ENCODE results near the gene INO80.
"Not testable (repeated sequence)": the region's sequence is repeated elsewhere in the genome, so short reads cannot be mapped to it uniquely, and the experiment has no call there.

The INO80 gene

DNA sequence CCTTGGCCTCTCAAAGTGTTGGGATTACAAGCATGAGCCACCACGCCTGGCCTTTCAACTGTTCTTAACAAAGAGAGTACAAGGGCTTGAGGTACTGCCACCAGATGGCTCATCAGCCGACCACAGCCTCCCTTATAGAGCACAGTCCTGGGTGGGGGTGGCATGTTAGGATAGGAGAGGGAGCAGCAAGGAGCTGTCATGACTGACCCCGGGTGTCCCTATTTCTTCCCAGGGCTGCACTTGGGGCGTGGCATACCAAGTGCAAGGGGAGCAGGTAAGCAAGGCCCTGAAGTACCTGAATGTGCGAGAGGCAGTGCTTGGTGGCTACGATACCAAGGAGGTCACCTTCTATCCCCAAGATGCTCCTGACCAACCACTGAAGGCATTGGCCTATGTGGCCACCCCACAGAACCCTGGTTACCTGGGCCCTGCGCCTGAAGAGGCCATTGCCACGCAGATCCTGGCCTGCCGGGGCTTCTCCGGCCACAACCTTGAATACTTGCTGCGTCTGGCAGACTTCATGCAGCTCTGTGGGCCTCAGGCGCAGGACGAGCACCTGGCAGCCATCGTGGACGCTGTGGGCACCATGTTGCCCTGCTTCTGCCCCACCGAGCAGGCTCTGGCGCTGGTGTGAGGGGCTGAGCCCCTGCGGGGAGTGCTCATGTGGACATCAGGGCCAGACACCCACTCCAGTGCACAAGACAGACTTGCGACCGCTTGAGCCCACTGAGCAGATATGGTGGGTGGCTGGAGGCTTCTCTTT is 160.8 kb downstream of the INO80 start:
- Histone ChIP-seq H3K36me3 (ENCODE audit: insufficient read depth, low read length) (no peaks in the 10 kb centered on the region; the same call in 1 of the 2 replicates), H3K9me3 (ENCODE audit: low read length) (no peaks in the 10 kb centered on the region), H2AFZ (ENCODE audit: low read length) (no peak overlapping the region), H3K9me2 (ENCODE audit: low read depth, low read length) (no peaks in the 10 kb centered on the region), H3K9ac (ENCODE audit: low read length) (no peak overlapping the region), H3K4me2 (ENCODE audit: low read length) (no peak overlapping the region), H3F3A (ENCODE audit: insufficient read depth, low read length) (no peaks in the 10 kb centered on the region), H3K4me3 (ENCODE audit: low read depth, low read length, poor library complexity, severe bottlenecking) (no peak overlapping the region), H3K79me2 (ENCODE audit: insufficient read depth, low read length) (no peaks in the 10 kb centered on the region), H4K20me1 (ENCODE audit: insufficient read depth, low read length) (no peaks in the 10 kb centered on the region), H3K27ac (ENCODE audit: low read depth, low read length, poor library complexity, severe bottlenecking) (no peak overlapping the region), H3K4me1 (ENCODE audit: insufficient read depth, low read length, severe bottlenecking) (peaks cover 28% of the 10 kb centered on the region), H3K27me3 (ENCODE audit: insufficient read depth, low read length) (no peaks in the 10 kb centered on the region)
- TF ChIP-seq EZH2 (IDR thresholded peaks at IDR 0.05; ENCODE audit: borderline replicate concordance, low read length) = no peak
- TF ChIP-seq, protein P1, sequence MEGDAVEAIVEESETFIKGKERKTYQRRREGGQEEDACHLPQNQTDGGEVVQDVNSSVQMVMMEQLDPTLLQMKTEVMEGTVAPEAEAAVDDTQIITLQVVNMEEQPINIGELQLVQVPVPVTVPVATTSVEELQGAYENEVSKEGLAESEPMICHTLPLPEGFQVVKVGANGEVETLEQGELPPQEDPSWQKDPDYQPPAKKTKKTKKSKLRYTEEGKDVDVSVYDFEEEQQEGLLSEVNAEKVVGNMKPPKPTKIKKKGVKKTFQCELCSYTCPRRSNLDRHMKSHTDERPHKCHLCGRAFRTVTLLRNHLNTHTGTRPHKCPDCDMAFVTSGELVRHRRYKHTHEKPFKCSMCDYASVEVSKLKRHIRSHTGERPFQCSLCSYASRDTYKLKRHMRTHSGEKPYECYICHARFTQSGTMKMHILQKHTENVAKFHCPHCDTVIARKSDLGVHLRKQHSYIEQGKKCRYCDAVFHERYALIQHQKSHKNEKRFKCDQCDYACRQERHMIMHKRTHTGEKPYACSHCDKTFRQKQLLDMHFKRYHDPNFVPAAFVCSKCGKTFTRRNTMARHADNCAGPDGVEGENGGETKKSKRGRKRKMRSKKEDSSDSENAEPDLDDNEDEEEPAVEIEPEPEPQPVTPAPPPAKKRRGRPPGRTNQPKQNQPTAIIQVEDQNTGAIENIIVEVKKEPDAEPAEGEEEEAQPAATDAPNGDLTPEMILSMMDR (IDR thresholded peaks at IDR 0.05; ENCODE audit: low read length) = no peak

GRCh38 chr15:40954158-40954848 is 161.8 kb downstream of the INO80 start:
- peak overlapping the region; percentile 63 for H3K9ac ChIP-seq (ENCODE audit: low read length)
- not testable (repeated sequence) for H3K27ac ChIP-seq (ENCODE audit: low read depth, low read length, poor library complexity, severe bottlenecking); H2AFZ ChIP-seq (ENCODE audit: low read length)

GRCh38 chr15:40953713-40954074 is 162.4 kb downstream of the INO80 start:
- Histone ChIP-seq H3K27ac (ENCODE audit: low read depth, low read length, poor library complexity, severe bottlenecking) (no peak overlapping the region), H3F3A (ENCODE audit: insufficient read depth, low read length) (no peaks in the 10 kb centered on the region), H3K9me3 (ENCODE audit: low read length) (no peaks in the 10 kb centered on the region), H3K79me2 (ENCODE audit: insufficient read depth, low read length) (no peaks in the 10 kb centered on the region), H3K36me3 (ENCODE audit: insufficient read depth, low read length) (no peaks in the 10 kb centered on the region; the same call in 1 of the 2 replicates), H3K4me2 (ENCODE audit: low read length) (peak overlapping the region; percentile 79), H4K20me1 (ENCODE audit: insufficient read depth, low read length) (no peaks in the 10 kb centered on the region), H3K27me3 (ENCODE audit: insufficient read depth, low read length) (no peaks in the 10 kb centered on the region), H3K4me3 (ENCODE audit: low read depth, low read length, poor library complexity, severe bottlenecking) (peak overlapping the region; percentile 67), H2AFZ (ENCODE audit: low read length) (no peak overlapping the region), H3K9ac (ENCODE audit: low read length) (peak overlapping the region; percentile 63), H3K9me2 (ENCODE audit: low read depth, low read length) (no peaks in the 10 kb centered on the region), H3K4me1 (ENCODE audit: insufficient read depth, low read length, severe bottlenecking) (peaks cover 20% of the 10 kb centered on the region)
- TF ChIP-seq, protein P1 (IDR thresholded peaks at IDR 0.05; ENCODE audit: low read length) = no peak
- no peak for TF ChIP-seq EZH2 (IDR thresholded peaks at IDR 0.05; ENCODE audit: borderline replicate concordance, low read length)

More at GRCh38 chr15:40954158-40954848, 161.8 kb downstream of the INO80 start:
- Histone ChIP-seq H3K4me1 (ENCODE audit: insufficient read depth, low read length, severe bottlenecking) (peaks cover 20% of the 10 kb centered on the region), H3K4me2 (ENCODE audit: low read length) (peak overlapping the region; percentile 79), H3K4me3 (ENCODE audit: low read depth, low read length, poor library complexity, severe bottlenecking) (peak overlapping the region; percentile 67)
- not testable (repeated sequence) for H3F3A ChIP-seq (ENCODE audit: insufficient read depth, low read length); H3K36me3 ChIP-seq (ENCODE audit: insufficient read depth, low read length); H3K9me3 ChIP-seq (ENCODE audit: low read length); H3K27me3 ChIP-seq (ENCODE audit: insufficient read depth, low read length); H3K79me2 ChIP-seq (ENCODE audit: insufficient read depth, low read length); H3K9me2 ChIP-seq (ENCODE audit: low read depth, low read length); H4K20me1 ChIP-seq (ENCODE audit: insufficient read depth, low read length)

Data from OCI-LY1 (cell line).